Immature natural killer cell (primary cell): ENCODE data around the gene TTLL5. TPM values are rescaled to one million over a fixed set of nuclear protein-coding genes. Genes with fewer than 3 reads are reported as not detected.
A peak's percentile ranks its signal among the peaks of the same experiment; 100 is the strongest.

ENCODE experiments used
- DNase-seq, 3 donors: peaks; one replicate each; pipeline ENCODE4 v3.0.0; 2022; ENCODE audit warnings: mixed read lengths in 1 of 3
- H3K27ac Mint-ChIP-seq, 6 donors: one replicate each; pipeline ENCODE4 v1.8.0; 2020; ENCODE audit warnings: mixed read lengths in 6 of 6, mild to moderate bottlenecking in 5 of 6, inconsistent platforms in 4 of 6, moderate library complexity in 3 of 6
- H3K27me3 Mint-ChIP-seq, 3 donors: one replicate each; pipeline ENCODE4 v1.8.0; 2020 to 2021; ENCODE audit warnings: low read depth in 3 of 3, mild to moderate bottlenecking in 3 of 3, mixed read lengths in 3 of 3, moderate library complexity in 3 of 3, inconsistent platforms in 1 of 3
- H3K36me3 Mint-ChIP-seq, 3 donors: one replicate each; pipeline ENCODE4 v1.8.0; 2020; ENCODE audit warnings: mixed read lengths in 3 of 3, inconsistent platforms in 2 of 3, mild to moderate bottlenecking in 2 of 3
- H3K4me1 Mint-ChIP-seq, 2 donors: one replicate each; pipeline ENCODE4 v1.8.0; 2020; ENCODE audit warnings: inconsistent platforms in 2 of 2, mild to moderate bottlenecking in 2 of 2, mixed read lengths in 2 of 2, moderate library complexity in 1 of 2
- H3K4me3 Mint-ChIP-seq, 5 donors: one replicate each; pipeline ENCODE4 v1.8.0; 2020; ENCODE audit warnings: mild to moderate bottlenecking in 5 of 5, mixed read lengths in 5 of 5, inconsistent platforms in 3 of 5, moderate library complexity in 3 of 5
- H3K9me3 Mint-ChIP-seq, 6 donors: one replicate each; pipeline ENCODE4 v1.8.0; 2020; ENCODE audit warnings: mild to moderate bottlenecking in 6 of 6, mixed read lengths in 6 of 6, inconsistent platforms in 4 of 6, moderate library complexity in 3 of 6
- polyA plus RNA-seq, 3 donors: library from polyadenylated mRNA; unstranded; fragments of 300-500 nt; fragmentation: Illumina TruSeq; gene quantifications; one replicate each; pipeline ENCODE4 v1.2.3, GENCODE V29; 2021

Gene TTLL5
- polyA plus RNA-seq, 3 donors from 2014 or later = 6.9 to 10.4 TPM; not detected in 1

DNA sequence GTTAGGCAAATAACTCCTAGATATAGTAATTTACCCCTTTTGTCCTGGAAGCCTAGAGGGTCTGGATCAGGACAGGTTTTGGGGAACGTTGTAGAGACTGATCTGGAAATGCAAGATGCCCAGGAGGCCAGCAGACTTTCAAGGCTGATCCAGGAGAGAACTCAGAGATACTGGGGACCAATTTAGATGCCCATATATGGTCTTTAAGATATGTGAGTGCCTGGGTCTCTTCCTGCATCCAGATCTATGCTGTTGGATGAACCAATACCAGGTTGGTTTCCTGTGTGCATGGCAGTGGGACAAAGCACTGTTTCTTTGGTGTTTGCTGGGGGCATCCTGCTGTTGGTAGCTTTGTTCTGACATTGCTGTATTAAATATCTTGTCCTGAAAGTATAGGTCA, 5.8 kb upstream of the TTLL5 start:
- DNase-seq = no peak
- Mint-ChIP-seq H3K36me3 (peaks cover 13 to 26% (median 21%) of the 10 kb centered on the region in 3 donors), H3K27ac (peak overlapping the region in 1 of 6 donors; percentile 17), H3K9me3 (no peaks in the 10 kb centered on the region), H3K4me1 (peaks cover 7 to 14% of the 10 kb centered on the region in 2 donors), H3K27me3 (peaks cover 0 to 2% (median under 1%) of the 10 kb centered on the region in 3 donors), H3K4me3 (no peak overlapping the region)

DNA sequence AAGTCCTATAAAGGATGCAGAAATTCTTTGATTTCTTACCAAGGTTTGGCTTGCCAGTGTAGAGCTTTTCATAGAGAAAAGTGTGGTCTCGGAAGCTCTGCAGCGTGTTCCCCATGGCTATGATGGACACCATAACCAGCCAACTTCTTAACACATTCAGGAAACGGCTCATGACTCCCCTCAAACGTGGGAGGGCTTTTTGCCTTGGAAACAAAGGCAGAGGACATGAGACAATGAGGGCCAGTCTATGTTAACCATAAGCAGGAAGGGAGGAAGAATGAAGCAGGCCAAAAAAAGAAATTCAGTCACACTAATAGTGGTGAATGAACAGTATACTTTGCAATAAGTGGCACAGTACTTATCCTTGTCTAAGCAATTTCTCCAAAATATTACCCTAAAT, 3.7 kb upstream of the TTLL5 start:
- H3K9me3 Mint-ChIP-seq = no peaks in the 10 kb centered on the region
- peaks cover 3 to 9% (median 8%) of the 10 kb centered on the region in 3 donors for H3K36me3 Mint-ChIP-seq
- H3K4me1 Mint-ChIP-seq = peaks cover 19 to 31% of the 10 kb centered on the region in 2 donors
- no peak overlapping the region for H3K27ac Mint-ChIP-seq
- no peak for DNase-seq
- H3K4me3 Mint-ChIP-seq = no peak overlapping the region
- peaks cover 6 to 8% (median 8%) of the 10 kb centered on the region in 3 donors for H3K27me3 Mint-ChIP-seq

DNA sequence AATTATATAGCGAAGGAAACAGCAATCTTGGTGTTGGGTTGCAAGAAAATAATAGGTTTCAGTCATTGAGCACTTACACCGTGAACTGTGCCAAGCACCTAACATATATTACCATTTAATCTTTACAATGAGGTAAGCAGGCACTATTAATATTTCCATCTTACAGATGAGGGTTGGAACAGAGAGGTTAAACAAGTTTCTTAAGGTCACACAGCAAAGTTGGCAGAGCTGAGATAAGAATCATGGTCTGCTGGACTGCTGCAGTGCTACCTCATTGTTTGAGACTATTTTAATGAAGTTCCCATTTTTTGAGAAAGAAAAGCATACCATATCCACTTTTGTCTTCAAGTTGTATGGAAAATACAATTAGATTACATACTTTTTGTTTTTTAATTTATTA, 2.1 kb upstream of the TTLL5 start:
- H3K36me3 Mint-ChIP-seq = peaks cover 2 to 7% (median 5%) of the 10 kb centered on the region in 3 donors
- no peak for DNase-seq
- peaks cover 19 to 31% of the 10 kb centered on the region in 2 donors for H3K4me1 Mint-ChIP-seq
- peak overlapping the region in 3 of 6 donors; percentile 0 to 55 (median 9) for H3K27ac Mint-ChIP-seq
- H3K9me3 Mint-ChIP-seq = no peaks in the 10 kb centered on the region
- H3K4me3 Mint-ChIP-seq = no peak overlapping the region
- peaks cover 6 to 8% (median 8%) of the 10 kb centered on the region in 3 donors for H3K27me3 Mint-ChIP-seq

DNA sequence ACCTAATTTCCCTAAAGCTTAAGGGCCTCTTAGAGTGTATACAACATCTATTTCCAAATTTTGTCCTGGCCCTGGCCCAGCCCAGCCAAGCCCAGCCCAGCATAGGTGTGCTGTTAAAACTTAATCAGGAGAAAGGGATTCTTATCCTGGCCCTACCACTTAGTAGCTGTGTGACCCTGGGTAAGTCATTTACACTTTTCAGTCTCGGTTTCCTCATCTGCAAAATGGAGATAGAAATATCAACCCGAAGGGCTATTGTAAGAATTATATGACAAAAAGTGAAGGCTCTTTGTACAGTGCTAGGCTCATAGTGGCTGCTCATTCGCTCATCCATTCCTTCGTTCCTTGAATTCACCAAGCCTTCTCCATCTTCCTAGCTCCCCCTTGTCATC, 812 bp upstream of the TTLL5 start:
- Mint-ChIP-seq H3K9me3 (no peaks in the 10 kb centered on the region), H3K27ac (peak overlapping the region; percentile 92 to 99 (median 96)), H3K4me3 (peak overlapping the region; percentile 93 to 99 (median 96)), H3K4me1 (peaks cover 19 to 31% of the 10 kb centered on the region in 2 donors), H3K27me3 (peaks cover 6 to 8% (median 8%) of the 10 kb centered on the region in 3 donors), H3K36me3 (peaks cover 0 to 4% (median 3%) of the 10 kb centered on the region in 3 donors)
- DNase-seq = no peak

DNA sequence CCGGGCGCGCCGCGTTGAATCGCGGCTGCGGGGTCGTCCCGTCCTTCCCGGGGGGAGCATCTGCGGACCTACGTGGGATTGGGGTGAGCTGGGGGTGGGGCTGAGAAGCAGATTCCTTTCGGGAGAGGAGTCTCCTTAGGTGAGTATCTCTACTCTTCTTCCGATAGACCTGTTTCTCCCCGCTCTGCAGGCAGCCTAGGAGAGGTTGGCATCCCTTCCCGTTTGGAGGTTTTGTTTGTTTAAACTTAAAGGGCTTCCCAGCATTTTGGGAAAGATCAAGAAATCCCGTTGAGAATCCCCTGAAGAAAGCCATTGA, 411 bp downstream of the TTLL5 start:
- DNase-seq = no peak
- peak overlapping the region; percentile 92 to 99 (median 96) for H3K27ac Mint-ChIP-seq
- peaks cover 6 to 8% (median 8%) of the 10 kb centered on the region in 3 donors for H3K27me3 Mint-ChIP-seq
- H3K36me3 Mint-ChIP-seq = peaks cover 0 to 4% (median 3%) of the 10 kb centered on the region in 3 donors
- H3K9me3 Mint-ChIP-seq = no peaks in the 10 kb centered on the region
- peak overlapping the region; percentile 93 to 99 (median 96) for H3K4me3 Mint-ChIP-seq
- peaks cover 19 to 31% of the 10 kb centered on the region in 2 donors for H3K4me1 Mint-ChIP-seq

DNA sequence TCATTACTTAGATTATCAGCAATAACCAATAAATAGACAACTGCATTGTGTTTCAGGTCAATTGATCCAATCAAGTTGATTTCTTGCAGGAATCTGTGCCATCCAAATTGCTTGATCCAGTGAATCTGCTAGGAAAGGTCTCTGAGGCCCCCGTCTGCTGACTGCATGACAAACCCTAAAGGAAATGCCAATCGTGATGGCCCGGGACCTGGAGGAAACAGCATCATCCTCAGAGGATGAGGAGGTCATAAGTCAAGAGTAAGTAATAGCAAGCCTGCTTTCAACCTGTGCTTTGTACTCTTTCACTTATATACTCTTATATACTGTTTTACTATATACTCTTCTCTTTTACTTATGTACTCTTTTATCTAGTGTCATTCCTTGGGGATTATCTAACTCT, 1.9 kb downstream of the TTLL5 start:
- Mint-ChIP-seq H3K4me1 (peaks cover 19 to 31% of the 10 kb centered on the region in 2 donors), H3K27me3 (peaks cover 6 to 8% (median 8%) of the 10 kb centered on the region in 3 donors), H3K27ac (peak overlapping the region in 3 of 6 donors; percentile 46 to 53 (median 51)), H3K4me3 (peak overlapping the region; percentile 27 to 61 (median 49)), H3K9me3 (no peaks in the 10 kb centered on the region), H3K36me3 (peaks cover 3 to 5% (median 3%) of the 10 kb centered on the region in 3 donors)
- DNase-seq = no peak

DNA sequence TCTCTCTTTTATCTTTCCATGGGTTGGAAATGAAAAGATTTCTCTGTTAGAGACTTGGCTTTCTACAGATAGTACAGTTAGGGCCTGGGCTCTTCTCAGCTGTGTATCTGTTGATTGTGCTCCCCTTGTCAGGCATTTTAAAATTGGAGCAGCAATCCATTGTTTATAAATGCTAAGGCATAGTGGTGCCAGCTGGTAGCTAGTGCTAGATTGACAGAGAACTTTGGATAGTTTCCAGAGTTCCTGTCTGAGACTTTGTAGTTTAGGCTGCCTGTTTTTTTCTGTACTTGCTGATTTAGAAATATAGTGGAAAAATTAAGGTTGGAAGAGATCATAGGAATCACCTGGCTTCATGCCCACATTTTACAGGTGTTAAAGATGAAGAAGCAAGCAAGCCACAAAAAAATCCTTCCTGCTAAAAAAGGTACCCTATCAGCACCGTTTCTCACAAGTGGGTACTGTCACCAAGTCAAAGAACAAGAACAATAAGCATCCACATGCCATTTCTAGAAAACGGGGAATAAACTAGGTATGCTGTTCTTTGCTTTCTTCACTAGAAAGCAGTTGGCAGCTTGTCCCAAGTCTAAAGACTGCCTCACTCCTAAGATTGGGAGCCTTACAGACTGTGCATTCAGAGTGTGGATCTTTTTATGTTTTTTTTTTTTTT, 6.2 kb downstream of the TTLL5 start:
- peaks cover 11 to 27% (median 14%) of the 10 kb centered on the region in 3 donors for H3K36me3 Mint-ChIP-seq
- no peak overlapping the region for H3K27ac Mint-ChIP-seq
- H3K9me3 Mint-ChIP-seq = no peaks in the 10 kb centered on the region
- DNase-seq = no peak
- no peaks in the 10 kb centered on the region for H3K4me1 Mint-ChIP-seq
- no peak overlapping the region for H3K4me3 Mint-ChIP-seq
- H3K27me3 Mint-ChIP-seq = no peaks in the 10 kb centered on the region

DNA sequence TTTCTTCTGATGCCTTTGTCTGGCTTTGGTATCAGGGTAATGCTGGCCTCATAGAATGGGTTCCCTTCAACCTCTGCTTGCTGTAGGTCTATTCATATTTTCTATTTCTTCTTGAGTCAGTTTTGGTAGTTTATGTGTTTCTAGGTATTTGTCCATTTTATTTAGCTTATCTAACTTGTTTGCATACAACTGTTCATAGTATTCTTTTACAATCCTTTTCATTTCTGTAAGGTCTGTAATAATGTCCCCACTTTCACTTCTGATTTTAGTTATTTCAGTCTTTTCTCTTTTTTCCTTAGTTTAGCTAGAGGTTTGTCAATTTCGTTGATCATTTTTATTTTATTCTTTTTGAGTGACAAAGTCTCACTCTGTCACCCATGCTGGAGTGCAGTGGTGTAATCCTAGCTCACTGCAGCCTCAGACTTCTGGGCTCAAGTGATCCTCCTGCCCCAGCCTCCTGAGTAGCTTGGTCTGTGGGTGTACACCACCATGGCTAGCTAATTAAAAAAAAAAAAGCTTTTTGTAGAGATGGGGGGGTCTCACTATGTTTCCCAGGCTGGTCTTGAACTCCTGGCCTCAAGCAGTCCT, 11.7 kb downstream of the TTLL5 start:
- no peak for DNase-seq
- H3K9me3 Mint-ChIP-seq = peaks cover 0 to 1% (median 0%) of the 10 kb centered on the region in 6 donors
- H3K4me3 Mint-ChIP-seq = no peak overlapping the region
- no peaks in the 10 kb centered on the region for H3K27me3 Mint-ChIP-seq
- no peaks in the 10 kb centered on the region for H3K4me1 Mint-ChIP-seq
- H3K36me3 Mint-ChIP-seq = peaks cover 8 to 44% (median 36%) of the 10 kb centered on the region in 3 donors
- H3K27ac Mint-ChIP-seq = no peak overlapping the region

DNA sequence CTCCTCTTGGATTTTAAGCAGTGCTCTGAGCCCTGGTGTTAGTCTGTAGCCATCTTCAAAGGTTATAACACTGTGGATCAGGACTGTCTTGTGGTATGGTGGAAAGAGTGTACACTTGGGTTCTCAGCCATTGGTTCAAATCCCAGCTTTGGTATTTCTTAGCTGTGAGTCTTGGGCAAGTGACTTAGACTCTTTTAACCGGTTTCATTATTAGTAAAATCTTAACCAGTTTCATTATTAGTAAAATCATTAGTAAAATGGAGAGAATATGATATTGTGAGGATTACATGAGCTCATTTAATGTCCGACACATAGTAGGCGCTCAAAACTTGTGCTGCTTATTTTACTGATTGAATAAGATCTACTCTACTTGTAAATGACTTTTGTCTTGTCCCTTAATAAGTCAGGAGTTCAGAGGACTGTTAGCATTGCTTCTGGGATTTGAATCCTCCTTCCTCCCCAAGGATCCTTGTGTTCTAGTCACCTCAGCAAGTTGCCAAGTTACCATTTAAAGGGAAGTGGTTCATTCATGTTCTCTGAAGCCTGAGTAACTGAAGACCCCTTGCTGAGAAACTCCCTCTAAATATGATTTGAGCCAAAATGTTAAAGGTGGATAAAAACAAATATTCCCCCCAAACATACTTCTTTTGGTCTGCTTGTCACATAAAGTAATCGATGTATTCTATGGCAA, 12.4 kb downstream of the TTLL5 start:
- no peak overlapping the region for H3K4me3 Mint-ChIP-seq

DNA sequence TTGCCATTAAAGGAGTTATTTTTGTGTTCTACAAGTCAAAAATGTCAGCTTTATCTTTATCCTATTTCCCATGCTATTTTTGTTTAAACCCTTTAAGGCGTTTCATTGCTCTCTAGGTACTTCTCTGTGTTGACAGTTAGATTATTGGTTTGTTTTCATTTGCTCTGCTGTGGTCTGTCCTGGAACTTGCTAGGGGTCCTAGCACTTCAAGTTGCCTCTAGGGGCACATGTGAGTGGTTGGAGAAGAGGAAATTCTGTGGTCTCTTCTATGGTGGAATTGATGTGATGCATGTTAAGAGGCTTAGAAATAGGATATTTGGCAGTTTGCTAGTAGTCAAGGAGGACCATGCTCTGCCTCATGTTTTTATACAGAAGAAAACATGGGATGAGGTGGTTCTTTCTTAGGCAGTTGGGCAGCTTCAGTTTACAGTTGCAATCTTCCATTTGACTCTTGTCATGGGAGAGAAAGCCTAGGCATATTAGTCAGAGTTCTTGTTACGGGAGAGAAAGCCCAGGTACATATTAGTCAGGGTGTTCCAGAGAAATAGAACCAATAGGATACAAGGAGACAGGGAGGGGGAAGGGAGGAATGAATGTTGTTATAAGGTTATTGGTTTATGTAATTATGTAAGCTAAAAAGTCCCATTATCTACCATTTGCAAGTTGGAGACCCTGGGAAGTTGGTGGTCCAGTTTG, 14.4 kb downstream of the TTLL5 start:
- H3K4me1 Mint-ChIP-seq = no peaks in the 10 kb centered on the region

More for the DNA sequence above, 12.4 kb downstream of the TTLL5 start:
- Mint-ChIP-seq H3K4me1 (no peaks in the 10 kb centered on the region), H3K27me3 (no peaks in the 10 kb centered on the region), H3K36me3 (peaks cover 8 to 48% (median 36%) of the 10 kb centered on the region in 3 donors), H3K27ac (no peak overlapping the region), H3K9me3 (peaks cover 0 to 1% (median 0%) of the 10 kb centered on the region in 6 donors)
- no peak for DNase-seq

DNA sequence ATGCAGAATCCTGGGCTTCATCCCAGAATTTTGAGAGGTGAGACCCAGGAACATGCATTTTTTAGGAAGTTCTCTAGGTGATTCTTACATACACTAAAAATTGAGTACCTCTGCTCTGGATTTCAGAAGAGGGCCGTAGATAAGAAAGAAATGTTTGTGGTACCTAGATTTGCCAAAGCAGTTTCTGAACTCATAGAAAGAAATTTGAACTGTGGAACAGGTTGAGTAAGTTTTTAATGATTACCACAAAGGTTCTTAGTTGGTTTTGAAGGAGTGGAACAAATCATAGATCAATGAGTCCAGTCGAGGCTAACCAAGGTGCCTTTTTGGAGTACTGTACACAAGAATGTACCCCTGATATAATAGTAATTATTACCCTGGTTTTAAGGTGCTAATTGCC, 24.9 kb downstream of the TTLL5 start:
- H3K9me3 Mint-ChIP-seq = peaks cover 0 to 1% (median 0%) of the 10 kb centered on the region in 6 donors
- no peak for DNase-seq
- peaks cover 9 to 36% (median 25%) of the 10 kb centered on the region in 3 donors for H3K36me3 Mint-ChIP-seq
- H3K4me3 Mint-ChIP-seq = no peak overlapping the region
- no peaks in the 10 kb centered on the region for H3K27me3 Mint-ChIP-seq
- H3K27ac Mint-ChIP-seq = no peak overlapping the region
- no peaks in the 10 kb centered on the region for H3K4me1 Mint-ChIP-seq

More for the DNA sequence above, 14.4 kb downstream of the TTLL5 start:
- Mint-ChIP-seq H3K27me3 (peaks cover 0 to 1% (median 0%) of the 10 kb centered on the region in 3 donors), H3K27ac (no peak overlapping the region), H3K36me3 (peaks cover 3 to 31% (median 29%) of the 10 kb centered on the region in 3 donors), H3K4me3 (no peak overlapping the region), H3K9me3 (peaks cover 0 to 1% (median 0%) of the 10 kb centered on the region in 6 donors)
- DNase-seq = no peak

DNA sequence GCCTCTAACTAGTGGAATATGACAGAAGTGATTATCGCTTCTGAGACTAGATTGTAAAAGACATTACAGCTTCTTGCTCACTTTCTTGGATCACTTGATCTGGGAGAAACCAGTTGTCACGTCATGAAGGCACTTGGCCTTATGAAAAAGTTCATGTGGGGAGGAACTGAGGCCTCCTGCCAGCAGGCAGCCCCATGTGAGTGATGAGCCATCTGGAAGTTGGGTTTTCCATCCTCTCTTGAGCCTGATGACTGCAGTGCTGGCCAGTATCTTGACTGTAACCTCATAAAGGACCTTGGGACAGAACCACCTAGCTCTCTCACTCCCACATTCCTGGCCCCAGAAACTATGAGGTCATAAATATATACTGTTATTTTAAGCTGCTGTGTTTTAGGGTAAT, 28.0 kb downstream of the TTLL5 start:
- DNase-seq = no peak
- H3K4me1 Mint-ChIP-seq = no peaks in the 10 kb centered on the region
- H3K27me3 Mint-ChIP-seq = no peaks in the 10 kb centered on the region
- peaks cover 20 to 43% (median 33%) of the 10 kb centered on the region in 3 donors for H3K36me3 Mint-ChIP-seq
- peaks cover 0 to 2% (median 0%) of the 10 kb centered on the region in 6 donors for H3K9me3 Mint-ChIP-seq
- no peak overlapping the region for H3K27ac Mint-ChIP-seq
- no peak overlapping the region for H3K4me3 Mint-ChIP-seq

DNA sequence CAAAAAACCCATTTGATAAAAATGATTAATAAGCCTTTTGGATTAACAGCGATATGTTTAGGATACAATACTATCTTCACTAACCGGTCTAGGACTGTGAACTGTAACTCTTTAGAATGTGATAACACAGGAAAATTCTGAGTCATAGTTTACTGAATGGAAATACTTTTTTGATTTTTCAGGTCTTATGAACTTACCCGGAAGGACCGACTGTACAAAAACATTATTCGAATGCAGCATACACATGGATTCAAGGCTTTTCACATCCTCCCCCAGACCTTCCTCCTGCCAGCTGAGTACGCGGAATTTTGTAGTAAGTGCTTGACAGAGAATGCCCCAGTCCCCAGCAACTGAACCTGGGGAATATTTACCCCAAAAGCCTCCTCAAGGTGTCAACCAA, 29.0 kb downstream of the TTLL5 start:
- no peaks in the 10 kb centered on the region for H3K27me3 Mint-ChIP-seq
- DNase-seq = no peak
- H3K9me3 Mint-ChIP-seq = peaks cover 0 to 5% (median under 1%) of the 10 kb centered on the region in 6 donors
- H3K4me1 Mint-ChIP-seq = no peaks in the 10 kb centered on the region
- peak overlapping the region in 1 of 6 donors; percentile 9 for H3K27ac Mint-ChIP-seq
- H3K36me3 Mint-ChIP-seq = peaks cover 28 to 45% (median 41%) of the 10 kb centered on the region in 3 donors
- no peak overlapping the region for H3K4me3 Mint-ChIP-seq
